Body of pancreas (tissue), 4 donors: ENCODE results near the gene ARFRP1. TPM values are rescaled to one million over a fixed set of nuclear protein-coding genes. Genes with fewer than 3 reads are reported as not detected.

Source experiments
- ATAC-seq: fragments of 150-250 bp; one replicate; pipeline ENCODE4 v1.9.1; 2016
- DNase-seq, 4 donors: peaks; one replicate each; pipeline ENCODE4 v3.0.0-alpha.2; 2019
- H3K27ac ChIP-seq, 4 donors: fragments of 200-600 bp; sonication (generic); 1 replicate in 3 of 4; 2 replicates in 1 of 4; pipeline versions ENCODE4 v1.5.1 to v1.6.1; 2016 to 2019; ENCODE audit warnings: mild to moderate bottlenecking in 1 of 4, mixed read lengths in 1 of 4, moderate library complexity in 1 of 4
- H3K27me3 ChIP-seq, 2 donors: fragments of 200-600 bp; sonication (generic); one replicate each; pipeline ENCODE4 v1.6.0; 2016; ENCODE audit warnings: mild to moderate bottlenecking in 1 of 2
- H3K36me3 ChIP-seq, 2 donors: fragments of 200-600 bp; sonication (generic); replicated peaks in 1 of 2; 2 replicates each; pipeline ENCODE4 v1.5.1; 2016; ENCODE audit warnings: low read depth in 2 of 2; ENCODE audit not compliant: insufficient read depth in 1 of 2
- H3K4me1 ChIP-seq: fragments of 200-600 bp; sonication (generic); one replicate; pipeline ENCODE4 v1.6.0; 2016
- H3K4me3 ChIP-seq, 2 donors: fragments of 200-600 bp; sonication (generic); 1 replicate in 1 of 2; 2 replicates in 1 of 2; pipeline ENCODE4 v1.5.1; 2016 to 2019
- H3K9me3 ChIP-seq, 3 donors: fragments of 200-600 bp; sonication (generic); 1 replicate in 2 of 3; 2 replicates in 1 of 3; pipeline ENCODE4 v1.5.1; 2016
- CTCF ChIP-seq, 7 experiments: fragments of 450-650 bp in 4 of 7; fragments of 200-600 bp in 3 of 7; sonication (generic) in 3 of 7; IDR thresholded peaks; one replicate each; pipeline ENCODE4 v1.5.1; 2016 to 2019; ENCODE audit warnings: antibody characterized with exemption in 7 of 7
- POLR2A ChIP-seq, 3 donors: fragments of 450-650 bp; IDR thresholded peaks; one replicate each; pipeline ENCODE4 v1.6.1; 2016; ENCODE audit warnings: antibody characterized with exemption in 3 of 3, mild to moderate bottlenecking in 2 of 3
- WGBS, 2 donors: methylation state at CpG; one replicate each; pipeline ENCODE4 v1.1.5; 2017; 5-methylcytosine and 5-hydroxymethylcytosine counted together
- intact Hi-C: fragments of 100-400 bp; cut with DNase I; formaldehyde crosslinking; loops from one replicate; pipeline ENCODE4 v1.15.1; 2023
- total RNA-seq, 2 donors: library from RNA; depleted of rRNA; stranded (reverse); fragments of >200 nt; gene quantifications; one replicate each; pipeline ENCODE4 v1.1.0, GENCODE V29; 2016

The ARFRP1 gene
- total RNA-seq, 2 donors from 2014 or later: 22.6 to 23.4 TPM

- TF ChIP-seq POLR2A (IDR thresholded peaks at IDR 0.05) (no peak), CTCF (IDR thresholded peaks at IDR 0.05) (no peak)
- intact Hi-C loops: no loop called here
- no peak overlapping the region for H3K4me3 ChIP-seq
- H3K9me3 ChIP-seq: no peaks in the 10 kb centered on the region
- no peak for ATAC-seq
- no peak for DNase-seq
- H3K27ac ChIP-seq: no peak overlapping the region
- peaks cover 0 to 4% of the 10 kb centered on the region in 2 donors for H3K36me3 ChIP-seq
- WGBS, 2 donors: 86 to 100% methylated on average over 3 to 14 of the region's 14 CpGs
- no peaks in the 10 kb centered on the region for H3K4me1 ChIP-seq
- no peaks in the 10 kb centered on the region for H3K27me3 ChIP-seq
Measured at GRCh38 chr20:63665708-63666107, 42.1 kb downstream of the ARFRP1 start.

- TF ChIP-seq CTCF (IDR thresholded peaks at IDR 0.05) (no peak), POLR2A (IDR thresholded peaks at IDR 0.05) (no peak)
Measured at GRCh38 chr20:63664861-63665594, 42.7 kb downstream of the ARFRP1 start.

DNA sequence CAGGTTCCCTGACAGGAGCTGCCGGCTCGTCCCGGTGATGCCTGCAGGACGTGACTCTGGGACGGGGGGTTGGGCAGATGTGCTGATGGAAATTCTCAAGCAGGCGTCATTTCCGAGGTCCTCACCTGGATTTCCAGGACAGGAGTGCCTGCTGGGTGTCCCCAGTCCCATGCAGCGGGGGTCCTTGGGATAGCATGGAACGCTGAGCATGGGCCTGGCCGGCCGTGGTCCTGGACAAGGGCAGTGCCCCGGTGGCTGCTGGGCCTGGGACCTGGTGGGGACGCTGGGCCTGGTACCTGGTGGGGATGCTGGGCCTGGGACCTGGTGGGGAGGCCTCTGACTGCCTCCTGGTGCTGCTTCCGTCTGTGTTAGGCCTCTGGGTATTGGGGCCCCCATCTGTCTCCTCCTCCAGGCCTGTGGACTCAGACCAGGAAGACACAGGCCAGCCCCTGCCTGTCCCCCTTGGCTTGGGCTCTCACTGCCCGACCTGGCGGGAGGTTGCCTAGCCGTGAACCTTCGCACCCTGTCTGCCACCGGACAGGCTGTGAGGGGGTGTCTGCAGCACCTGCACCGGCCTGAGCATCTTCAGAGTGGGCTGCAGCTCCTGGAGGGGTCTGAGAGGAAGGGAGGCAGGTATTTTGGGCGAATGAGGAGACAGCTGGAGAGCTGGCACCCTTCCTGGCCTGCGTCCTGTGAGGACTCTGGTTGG, 43.5 kb downstream of the ARFRP1 start:
- Histone ChIP-seq H3K27me3 (no peaks in the 10 kb centered on the region), H3K4me1 (peaks cover 7% of the 10 kb centered on the region), H3K27ac (no peak overlapping the region), H3K4me3 (no peak overlapping the region), H3K9me3 (no peaks in the 10 kb centered on the region), H3K36me3 (peaks cover 0 to 4% of the 10 kb centered on the region in 2 donors)
- DNase-seq: no peak
- TF ChIP-seq CTCF (IDR thresholded peaks at IDR 0.05) (no peak), POLR2A (IDR thresholded peaks at IDR 0.05) (no peak)
- intact Hi-C loops: no loop called here
- ATAC-seq: no peak
- WGBS, 2 donors: 87 to 88% methylated on average over 5 to 20 of the region's 22 CpGs

More at GRCh38 chr20:63664861-63665594, 42.7 kb downstream of the ARFRP1 start:
- Histone ChIP-seq H3K27ac (no peak overlapping the region), H3K4me1 (peaks cover under 1% of the 10 kb centered on the region), H3K36me3 (peaks cover 0 to 4% of the 10 kb centered on the region in 2 donors), H3K9me3 (no peaks in the 10 kb centered on the region), H3K4me3 (no peak overlapping the region), H3K27me3 (no peaks in the 10 kb centered on the region)
- 78 to 84% methylated on average over 7 to 16 of the region's 18 CpGs for WGBS, 2 donors
- ATAC-seq (no peak), DNase-seq (no peak)
- intact Hi-C loops: no loop called here

- whole genome bisulfite sequencing, 2 donors: 82 to 83% methylated on average over 7 to 18 of the region's 26 CpGs
Measured at GRCh38 chr20:63663332-63664066, 44.3 kb downstream of the ARFRP1 start.

More at GRCh38 chr20:63663332-63664066, 44.3 kb downstream of the ARFRP1 start:
- no peak for DNase-seq
- TF ChIP-seq POLR2A (IDR thresholded peaks at IDR 0.05) (no peak), CTCF (IDR thresholded peaks at IDR 0.05) (no peak)
- H3K9me3 ChIP-seq: no peaks in the 10 kb centered on the region
- intact Hi-C loops: no loop called here
- H3K4me3 ChIP-seq: no peak overlapping the region
- peaks cover 14% of the 10 kb centered on the region for H3K4me1 ChIP-seq
- peaks cover 0 to 2% of the 10 kb centered on the region in 2 donors for H3K36me3 ChIP-seq
- H3K27me3 ChIP-seq: no peaks in the 10 kb centered on the region
- no peak overlapping the region for H3K27ac ChIP-seq
- no peak for ATAC-seq
